ENCODE results near the gene FRAS1.

DNA sequence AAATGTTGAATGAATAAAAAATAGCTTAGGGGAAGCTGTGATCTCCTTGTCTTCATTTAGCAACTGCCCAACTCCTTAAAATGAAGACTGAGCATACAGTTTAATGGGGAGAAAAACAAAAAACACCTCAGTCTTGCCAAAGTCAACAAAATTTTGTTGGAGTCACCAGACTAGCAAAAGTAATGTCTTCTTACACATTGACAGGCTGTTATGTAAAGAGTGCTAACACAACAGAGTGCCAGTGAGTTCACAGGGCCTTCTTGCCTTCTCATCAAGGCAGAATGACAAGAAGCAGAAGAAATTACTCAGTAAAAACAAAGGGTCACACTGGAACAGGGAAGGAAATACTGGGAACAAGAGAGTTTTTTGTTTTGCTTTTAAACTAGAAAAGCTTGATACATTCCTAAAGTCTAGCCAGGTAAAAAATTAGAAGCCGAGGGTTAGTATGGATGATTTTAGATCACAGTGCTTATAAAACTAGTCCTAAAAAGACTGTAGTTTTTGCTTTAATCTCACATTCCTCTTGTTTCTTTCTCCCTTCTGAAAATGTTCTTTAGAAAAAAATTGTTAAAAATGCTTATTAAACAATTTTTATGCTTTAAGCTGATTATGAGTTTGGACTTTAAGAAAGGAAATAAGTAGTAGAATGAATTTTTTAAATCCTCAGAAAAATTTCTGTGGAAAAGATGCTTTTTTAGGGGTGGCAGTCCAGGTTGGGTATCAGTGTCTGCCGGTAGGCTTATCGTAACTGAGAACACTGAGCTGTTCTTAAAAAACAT, 38.7 kb upstream of the FRAS1 start:
- TF ChIP-seq EZH2 (IDR thresholded peaks at IDR 0.05; ENCODE audit: low read depth): no peak
- TF ChIP-seq, protein P1, sequence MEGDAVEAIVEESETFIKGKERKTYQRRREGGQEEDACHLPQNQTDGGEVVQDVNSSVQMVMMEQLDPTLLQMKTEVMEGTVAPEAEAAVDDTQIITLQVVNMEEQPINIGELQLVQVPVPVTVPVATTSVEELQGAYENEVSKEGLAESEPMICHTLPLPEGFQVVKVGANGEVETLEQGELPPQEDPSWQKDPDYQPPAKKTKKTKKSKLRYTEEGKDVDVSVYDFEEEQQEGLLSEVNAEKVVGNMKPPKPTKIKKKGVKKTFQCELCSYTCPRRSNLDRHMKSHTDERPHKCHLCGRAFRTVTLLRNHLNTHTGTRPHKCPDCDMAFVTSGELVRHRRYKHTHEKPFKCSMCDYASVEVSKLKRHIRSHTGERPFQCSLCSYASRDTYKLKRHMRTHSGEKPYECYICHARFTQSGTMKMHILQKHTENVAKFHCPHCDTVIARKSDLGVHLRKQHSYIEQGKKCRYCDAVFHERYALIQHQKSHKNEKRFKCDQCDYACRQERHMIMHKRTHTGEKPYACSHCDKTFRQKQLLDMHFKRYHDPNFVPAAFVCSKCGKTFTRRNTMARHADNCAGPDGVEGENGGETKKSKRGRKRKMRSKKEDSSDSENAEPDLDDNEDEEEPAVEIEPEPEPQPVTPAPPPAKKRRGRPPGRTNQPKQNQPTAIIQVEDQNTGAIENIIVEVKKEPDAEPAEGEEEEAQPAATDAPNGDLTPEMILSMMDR (conservative IDR thresholded peaks at IDR 0.05): no peak
